HG03558 (cell line): ENCODE results near the gene OTUD5.
A peak's percentile ranks its signal among the peaks of the same experiment; 100 is the strongest.

ENCODE experiments used
- ATAC-seq: cut with Tn5 transposase; IDR thresholded peaks from one replicate; pipeline ENCODE4 v1.9.1; 2021; ENCODE audit warnings: moderate number of reproducible peaks; ENCODE audit not compliant: unreplicated experiment; ENCODE audit errors: extremely low read depth

The OTUD5 gene

GRCh38 chrX:48913605-48914366 lies 43.6 kb downstream of the OTUD5 start:
- ATAC-seq, result no peak

DNA sequence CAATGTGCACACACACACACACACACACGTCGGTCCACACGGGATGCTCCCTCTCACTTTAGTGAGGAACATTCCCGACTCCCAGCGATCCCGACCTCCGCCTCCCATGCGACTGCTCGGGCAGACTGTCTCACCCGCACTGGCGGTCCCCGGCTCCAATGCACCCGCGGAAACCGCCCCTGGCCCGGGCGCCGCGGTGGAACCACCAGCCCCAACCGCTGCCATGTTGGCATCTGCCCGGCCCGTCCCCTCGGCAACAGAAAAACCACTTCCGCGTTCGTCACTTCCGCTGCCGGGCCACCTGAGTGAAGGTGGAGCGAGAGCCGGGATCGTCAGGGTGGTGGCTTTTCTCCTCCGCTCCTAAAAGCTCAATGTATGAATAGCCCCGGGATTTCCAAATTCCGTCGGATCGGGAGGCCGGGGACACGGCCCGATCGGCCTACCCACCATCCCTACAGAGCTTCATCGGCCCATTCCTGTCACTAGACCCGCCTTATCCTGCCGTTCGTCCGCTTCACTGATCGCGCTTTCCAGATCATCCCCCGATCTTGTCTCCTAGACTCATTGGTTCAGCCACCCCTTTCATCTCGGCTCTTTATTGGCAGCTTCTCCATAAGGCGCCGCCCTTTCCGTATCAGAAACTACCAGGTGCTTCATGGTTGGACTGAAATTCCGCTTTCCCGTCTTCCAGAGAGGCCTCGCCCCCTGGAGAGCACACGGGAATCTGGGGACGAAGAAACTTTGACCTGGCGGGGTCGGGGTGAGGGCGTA lies 45.8 kb downstream of the OTUD5 start, which contains the start of gene SLC35A2:
SLC35A2 (minus strand) TSS at position 235 of the 771 bp plus-strand sequence; CDS start at position 225, 10 bp downstream.
- no peak for ATAC-seq

GRCh38 chrX:48910926-48911411 lies 46.4 kb downstream of the OTUD5 start:
- ATAC-seq, result no peak

GRCh38 chrX:48909703-48910294 lies 47.6 kb downstream of the OTUD5 start:
- no peak for ATAC-seq

GRCh38 chrX:48908600-48908999 lies 48.8 kb downstream of the OTUD5 start:
- ATAC-seq, result no peak

DNA sequence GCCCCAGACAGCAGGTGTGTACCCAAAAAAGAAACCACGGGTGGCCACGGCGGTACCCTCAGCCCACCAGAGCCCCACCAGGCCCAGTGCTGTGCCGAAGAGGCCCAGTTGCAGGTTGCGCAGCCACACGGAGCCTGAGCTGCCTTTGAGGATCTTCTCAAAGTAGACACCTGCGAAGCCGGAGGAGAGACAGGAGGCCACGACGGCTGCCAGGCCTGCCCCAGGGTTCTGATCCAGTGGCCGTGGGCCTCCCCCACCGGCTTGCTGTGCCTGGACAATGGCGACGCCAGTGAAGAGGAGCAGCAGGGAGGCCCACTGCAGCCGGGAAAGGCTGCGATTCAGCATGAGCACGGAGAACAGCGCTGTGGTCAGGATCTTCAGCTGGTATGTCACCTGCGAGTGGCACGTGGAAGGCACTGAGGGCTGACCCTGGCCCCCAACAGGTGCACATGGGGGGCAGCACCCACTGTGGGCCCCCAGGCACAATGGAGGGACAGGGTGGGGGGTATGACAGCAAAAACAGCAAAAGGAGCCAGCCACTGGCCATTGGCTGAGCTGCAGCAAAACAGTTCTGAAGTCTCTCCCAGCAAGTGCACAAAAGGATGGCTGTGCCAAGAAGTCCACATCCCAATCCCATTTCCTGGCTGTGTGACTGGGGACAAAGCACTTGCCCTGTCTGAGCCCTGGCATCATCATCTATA lies 52.2 kb downstream of the OTUD5 start:
- ATAC-seq, result no peak

- no peak for ATAC-seq
Measured at GRCh38 chrX:48904626-48905025, 52.8 kb downstream of the OTUD5 start.

DNA sequence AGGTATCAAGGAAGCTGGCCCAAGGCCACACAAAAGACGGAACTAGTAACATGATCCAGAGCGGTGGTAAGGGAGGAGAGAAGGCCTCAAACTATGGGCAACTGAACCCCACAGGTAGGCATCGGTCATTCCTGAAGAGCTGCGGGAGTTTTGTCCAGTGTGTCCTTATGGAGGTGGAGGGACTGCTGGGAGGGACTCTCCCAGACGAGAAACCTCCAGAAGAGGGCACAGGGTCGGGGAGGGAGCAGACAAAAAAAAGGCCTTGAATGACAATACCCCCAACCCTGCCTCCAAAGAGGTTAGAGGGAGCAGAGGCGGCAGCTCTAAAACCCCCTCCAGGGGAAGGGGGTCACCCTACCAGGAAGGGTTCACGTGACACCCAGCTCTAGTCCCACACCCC lies 53.2 kb downstream of the OTUD5 start:
- ATAC-seq, result no peak

DNA sequence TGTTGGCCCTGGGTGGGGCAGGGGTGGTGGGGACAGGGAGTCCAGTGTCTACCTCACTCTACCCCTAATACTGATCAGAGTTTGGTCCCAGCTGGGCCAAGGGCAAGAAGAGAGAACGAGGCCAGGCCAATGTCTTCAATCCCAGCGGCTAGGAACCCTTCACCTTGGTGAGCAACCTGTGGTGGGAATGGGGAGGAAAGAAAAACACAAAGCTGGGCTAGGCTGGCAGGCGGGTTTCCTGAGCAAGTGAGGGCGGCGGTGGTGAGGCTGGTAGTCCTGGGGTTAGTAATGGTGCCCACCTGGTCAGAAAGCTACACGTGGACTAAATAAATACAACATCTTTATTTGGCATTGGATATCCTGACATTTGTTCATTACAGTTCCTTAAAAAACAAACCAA lies 54.1 kb downstream of the OTUD5 start:
- ATAC-seq, result no peak

DNA sequence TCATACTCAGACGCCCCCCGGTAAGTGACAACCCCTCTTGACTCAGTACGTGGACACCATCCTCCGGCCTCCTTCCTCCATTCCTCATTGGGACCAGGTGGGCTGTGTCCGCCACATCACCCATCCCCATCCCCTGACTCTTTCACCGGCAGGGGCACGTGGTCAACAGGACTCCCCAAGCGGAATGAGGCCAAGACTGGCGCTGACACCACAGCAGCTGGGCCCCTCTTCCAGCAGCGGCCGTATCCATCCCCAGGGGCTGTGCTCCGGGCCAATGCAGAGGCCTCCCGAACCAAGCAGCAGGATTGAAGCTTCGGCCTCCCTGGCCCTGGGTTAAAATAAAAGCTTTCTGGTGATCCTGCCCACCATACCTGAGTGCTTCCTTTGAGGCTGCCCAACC lies 54.6 kb downstream of the OTUD5 start:
- no peak for ATAC-seq

- no peak for ATAC-seq
Measured at GRCh38 chrX:48902135-48902534, 55.3 kb downstream of the OTUD5 start.

GRCh38 chrX:48901069-48901468 lies 56.3 kb downstream of the OTUD5 start:
- no peak for ATAC-seq

DNA sequence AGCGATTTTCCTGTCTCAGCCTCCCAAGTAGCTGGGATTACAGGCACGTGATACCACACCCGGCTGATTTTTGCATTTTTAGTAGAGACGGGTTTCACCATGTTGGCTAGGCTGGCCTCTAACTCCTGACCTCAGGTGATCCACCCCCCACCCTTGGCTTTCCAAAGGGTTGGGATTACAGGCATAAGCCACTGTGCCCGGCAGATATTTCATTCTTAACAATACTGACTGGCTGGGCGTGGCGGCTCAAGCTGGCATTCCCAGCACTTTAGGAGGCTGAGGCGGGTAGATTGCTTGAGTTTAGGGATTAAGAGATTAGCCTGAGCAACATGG lies 58.4 kb downstream of the OTUD5 start:
- ATAC-seq, result no peak

- peak; percentile 67 for ATAC-seq
Measured at GRCh38 chrX:48897625-48898306, 59.6 kb downstream of the OTUD5 start, which contains the start of the genes PQBP1 and TIMM17B. PQBP1 (plus strand) TSS chrX:48897930; CDS start chrX:48898510, 580 bp downstream. TIMM17B (minus strand) TSS chrX:48897768; CDS start chrX:48897749, 19 bp downstream.

DNA sequence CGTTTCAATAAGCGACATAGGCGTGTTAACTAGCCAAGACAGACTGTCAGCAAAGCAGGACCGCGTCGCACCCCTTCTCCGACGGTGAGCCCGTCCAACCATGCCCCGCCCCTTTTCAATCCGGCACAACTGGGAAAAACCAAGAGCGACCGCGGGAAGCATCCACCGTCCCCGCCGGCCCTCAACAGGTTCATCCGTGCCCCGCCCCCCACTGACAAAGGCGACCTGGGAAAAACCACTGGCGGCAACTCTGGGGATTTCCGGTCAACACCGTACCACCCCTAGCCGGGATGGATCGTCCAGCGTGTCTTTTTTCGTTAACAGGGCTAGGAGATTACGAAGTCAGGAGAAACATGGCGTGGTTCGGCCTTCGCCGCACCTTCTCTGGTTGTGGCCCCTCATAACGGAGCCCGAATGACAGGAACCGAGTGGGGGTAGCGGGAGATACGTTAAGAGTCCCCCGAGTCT lies 60.2 kb downstream of the OTUD5 start:
- ATAC-seq, result no peak

- ATAC-seq, result no peak
Measured at GRCh38 chrX:48896611-48897011, 60.8 kb downstream of the OTUD5 start.

DNA sequence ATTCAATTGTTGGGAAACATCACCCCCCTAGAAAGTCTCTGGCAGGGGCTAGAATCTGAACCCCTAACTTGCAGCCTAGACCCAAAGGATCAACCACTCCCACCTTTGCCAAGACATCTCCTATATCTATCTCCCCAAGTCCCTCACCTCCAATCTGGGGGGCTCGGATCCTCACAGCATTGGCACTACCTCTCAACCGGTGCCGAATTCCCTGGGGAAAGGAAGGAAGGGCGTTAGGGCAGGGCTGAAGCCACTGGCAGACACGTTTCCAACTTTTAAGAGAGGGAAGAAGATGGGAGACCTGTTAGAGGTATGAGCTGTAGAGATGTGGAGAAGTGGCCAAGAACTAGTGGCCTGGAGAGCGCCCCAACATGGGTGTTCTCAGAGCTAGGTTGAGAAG lies 62.5 kb downstream of the OTUD5 start:
- ATAC-seq, result no peak

- no peak for ATAC-seq
Measured at GRCh38 chrX:48893556-48894348, 63.7 kb downstream of the OTUD5 start.

GRCh38 chrX:48892896-48893295 lies 64.5 kb downstream of the OTUD5 start:
- no peak for ATAC-seq
